SK-N-SH (cell line): ENCODE results near the gene PHOSPHO2. TPM values are rescaled to one million over a fixed set of nuclear protein-coding genes. Genes with fewer than 3 reads are reported as not detected.

Source experiments
- CTCF ChIA-PET: fragments of 300-600, 350-600 bp; formaldehyde crosslinking; extraction: SDS; loops from one replicate; lab custom pipeline; 2021; lab: Yijun Ruan, JAX
- POLR2A ChIA-PET: fragments of 350-600 bp; sonication (Branson Sonifier 250); formaldehyde crosslinking; extraction: SDS; loops from one replicate; lab custom pipeline; 2020; ENCODE audit warnings: antibody characterized with exemption, inconsistent platforms; lab: Yijun Ruan, JAX
- DNase-seq: peaks from one replicate; pipeline ENCODE4 v3.0.0; 2012
- H2AFZ ChIP-seq: fragments of 200-600 bp; sonication (generic); 2 replicates; pipeline ENCODE4 v1.8.1; 2016; ENCODE audit warnings: antibody characterized with exemption, mild to moderate bottlenecking, low read depth
- H3F3A ChIP-seq: fragments of 200-600 bp; sonication (generic); replicated peaks from 2 replicates; pipeline ENCODE3; 2016; ENCODE audit warnings: antibody characterized with exemption, mild to moderate bottlenecking; ENCODE audit not compliant: insufficient read depth
- H3K27ac ChIP-seq, 2 experiments: fragments of 200-500 bp in 1 of 2; fragments of 200-600 bp in 1 of 2; sonication (Bioruptor generic) in 1 of 2; sonication (generic), shearing (Covaris generic) in 1 of 2; 2 replicates each; pipeline versions ENCODE4 v1.5.1 to v1.6.1; 2014 to 2016; ENCODE audit warnings: low read depth in 2 of 2, inconsistent platforms in 1 of 2, low read length in 1 of 2, mild to moderate bottlenecking in 1 of 2, mixed read lengths in 1 of 2
- H3K27me3 ChIP-seq: fragments of 200-600 bp; sonication (generic), shearing (Covaris generic); 2 replicates; pipeline ENCODE4 v1.6.1; 2016; ENCODE audit warnings: mixed run types; ENCODE audit not compliant: insufficient read depth
- H3K36me3 ChIP-seq, 2 experiments: fragments of 200-500 bp in 1 of 2; fragments of 200-600 bp in 1 of 2; sonication (Bioruptor generic) in 1 of 2; sonication (generic) in 1 of 2; replicated peaks in 1 of 2; 2 replicates each; pipeline versions ENCODE3 to v1.5.1; 2014 to 2016; ENCODE audit warnings: low read length in 1 of 2, mild to moderate bottlenecking in 1 of 2; ENCODE audit not compliant: insufficient read depth in 2 of 2, control insufficient read depth in 1 of 2
- H3K4me1 ChIP-seq, 2 experiments: fragments of 200-500 bp in 1 of 2; fragments of 200-600 bp in 1 of 2; sonication (Bioruptor generic) in 1 of 2; sonication (generic), shearing (Covaris generic) in 1 of 2; 2 replicates each; pipeline versions ENCODE4 v1.5.1 to v1.6.1; 2014 to 2016; ENCODE audit warnings: low read depth in 1 of 2, low read length in 1 of 2, mixed run types in 1 of 2; ENCODE audit not compliant: insufficient read depth in 2 of 2, control insufficient read depth in 1 of 2
- H3K4me2 ChIP-seq: fragments of 200-600 bp; sonication (generic), shearing (Covaris generic); 2 replicates; pipeline ENCODE4 v1.6.1; 2017; ENCODE audit warnings: mixed run types
- H3K4me3 ChIP-seq, 2 experiments: fragments of 200-500 bp in 1 of 2; fragments of 200-600 bp in 1 of 2; sonication (Bioruptor generic) in 1 of 2; sonication (generic), shearing (Covaris generic) in 1 of 2; 2 replicates each; pipeline versions ENCODE4 v1.5.1 to v1.8.1; 2014 to 2016; ENCODE audit warnings: low read depth in 2 of 2, inconsistent platforms in 1 of 2, low read length in 1 of 2, mild to moderate bottlenecking in 1 of 2, mixed read lengths in 1 of 2, moderate library complexity in 1 of 2
- H3K79me2 ChIP-seq: fragments of 200-600 bp; sonication (generic); 2 replicates; pipeline ENCODE4 v1.8.1; 2017; ENCODE audit warnings: mild to moderate bottlenecking; ENCODE audit not compliant: insufficient read depth
- H3K9ac ChIP-seq: fragments of 200-600 bp; sonication (generic); 2 replicates; pipeline ENCODE4 v1.6.1; 2017; ENCODE audit warnings: mixed run types
- H3K9me2 ChIP-seq: fragments of 200-600 bp; sonication (generic); 2 replicates; pipeline ENCODE4 v1.6.1; 2017; ENCODE audit warnings: mixed run types
- H3K9me3 ChIP-seq: fragments of 200-600 bp; sonication (generic); 2 replicates; pipeline ENCODE4 v1.6.1; 2017; ENCODE audit warnings: mixed run types, mild to moderate bottlenecking, moderate library complexity
- H4K20me1 ChIP-seq: fragments of 200-600 bp; sonication (generic); 2 replicates; pipeline ENCODE4 v1.6.1; 2017; ENCODE audit warnings: mild to moderate bottlenecking, mixed run types; ENCODE audit not compliant: insufficient read depth
- FOSL2 ChIP-seq: IDR thresholded peaks from 2 replicates; pipeline ENCODE4 v1.4.0; 2012; ENCODE audit warnings: low read depth, mild to moderate bottlenecking, moderate library complexity, borderline replicate concordance
- FOXJ3 ChIP-seq: sonication (generic); formaldehyde crosslinking; IDR thresholded peaks from 2 replicates; pipeline ENCODE4 v1.5.1; 2020; ENCODE audit warnings: mild to moderate bottlenecking, missing genetic modification reagents
- FOXM1 ChIP-seq: IDR thresholded peaks from 2 replicates; pipeline ENCODE4 v1.4.0; 2012; ENCODE audit warnings: low read depth, mild to moderate bottlenecking
- GATA2 ChIP-seq: sonication (generic); formaldehyde crosslinking; IDR thresholded peaks from 2 replicates; pipeline ENCODE4 v1.5.0; 2020; ENCODE audit warnings: mild to moderate bottlenecking, missing genetic modification reagents
- MXI1 ChIP-seq: IDR thresholded peaks from 2 replicates; pipeline ENCODE4 v1.6.1; 2012; ENCODE audit warnings: mild to moderate bottlenecking, low read depth, low read length, improper control_type of control experiment
- POLR2AphosphoS5 ChIP-seq: IDR thresholded peaks from 2 replicates; pipeline ENCODE4 v1.6.1; 2012; ENCODE audit warnings: low read depth, low read length
- RCOR1 ChIP-seq: fragments of 150-350 bp; IDR thresholded peaks from 2 replicates; pipeline ENCODE4 v1.6.1; 2017; ENCODE audit warnings: antibody characterized with exemption, low read length
- SMC3 ChIP-seq: IDR thresholded peaks from 2 replicates; pipeline ENCODE4 v1.6.1; 2012; ENCODE audit warnings: low read depth, low read length, improper control_type of control experiment
- TAF1 ChIP-seq: IDR thresholded peaks from 2 replicates; pipeline ENCODE4 v1.6.1; 2012; ENCODE audit warnings: low read depth, mild to moderate bottlenecking, low read length, moderate library complexity, borderline replicate concordance
- WGBS: methylation state at CpG from one replicate; pipeline ENCODE4 v1.1.6; 2017; ENCODE audit warnings: low lambda C conversion rate; 5-methylcytosine and 5-hydroxymethylcytosine counted together
- polyA plus RNA-seq, 3 experiments: library from polyadenylated mRNA; depleted of rRNA; stranded (reverse); fragments of >200 nt; gene quantifications; 2 replicates each; pipeline ENCODE4 v1.2.3, GENCODE V29; 2012
- TF ChIP-seq, protein P1 (sequence below): fragments of 200-600 bp; sonication (generic); IDR thresholded peaks from 2 replicates; pipeline ENCODE4 v1.6.1; 2017; ENCODE audit warnings: antibody characterized with exemption, mild to moderate bottlenecking, moderate library complexity
- TF ChIP-seq, protein P2 (sequence below): fragments of 150-350 bp; IDR thresholded peaks from 2 replicates; pipeline ENCODE4 v1.6.1; 2016; ENCODE audit warnings: mild to moderate bottlenecking, low read depth, low read length
- TF ChIP-seq, protein P3 (sequence below): IDR thresholded peaks from 2 replicates; pipeline ENCODE4 v1.4.0; 2012; ENCODE audit warnings: low read depth

The PHOSPHO2 gene
- polyA plus RNA-seq, 1 of the 3 experiments (the other 2 are of a cell fraction): 1.1 TPM

DNA sequence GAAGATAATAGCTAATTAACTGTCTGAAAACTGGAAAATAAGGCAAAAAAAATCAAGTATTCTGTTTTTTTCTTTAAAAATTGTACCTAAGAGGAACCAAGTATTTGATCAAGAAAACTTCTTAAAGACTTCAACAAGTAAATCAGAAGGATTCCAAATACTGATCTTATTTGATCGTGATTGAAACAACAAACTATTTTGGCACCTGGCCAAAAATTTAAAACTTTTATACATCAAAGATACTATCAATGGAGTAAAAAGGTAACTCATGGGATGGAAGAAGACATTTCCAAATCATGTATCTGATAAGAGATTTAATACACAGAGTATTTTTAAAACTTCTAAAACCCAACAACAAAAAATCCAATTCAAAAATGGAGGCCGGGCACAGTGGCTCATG, 46.8 kb upstream of the PHOSPHO2 start:
- Histone ChIP-seq H2AFZ (no peak overlapping the region), H3K9me3 (no peaks in the 10 kb centered on the region), H3K27ac (no peak overlapping the region), H3K79me2 (no peaks in the 10 kb centered on the region), H3K4me3 (no peak overlapping the region), H3K4me2 (no peak overlapping the region), H3K27me3 (no peaks in the 10 kb centered on the region), H3F3A (peaks cover 6% of the 10 kb centered on the region), H4K20me1 (no peaks in the 10 kb centered on the region), H3K9me2 (no peaks in the 10 kb centered on the region), H3K9ac (no peak overlapping the region), H3K36me3 (no peaks in the 10 kb centered on the region), H3K4me1 (no peaks in the 10 kb centered on the region)
- POLR2A ChIA-PET: no interaction called here
- TF ChIP-seq, protein P1, sequence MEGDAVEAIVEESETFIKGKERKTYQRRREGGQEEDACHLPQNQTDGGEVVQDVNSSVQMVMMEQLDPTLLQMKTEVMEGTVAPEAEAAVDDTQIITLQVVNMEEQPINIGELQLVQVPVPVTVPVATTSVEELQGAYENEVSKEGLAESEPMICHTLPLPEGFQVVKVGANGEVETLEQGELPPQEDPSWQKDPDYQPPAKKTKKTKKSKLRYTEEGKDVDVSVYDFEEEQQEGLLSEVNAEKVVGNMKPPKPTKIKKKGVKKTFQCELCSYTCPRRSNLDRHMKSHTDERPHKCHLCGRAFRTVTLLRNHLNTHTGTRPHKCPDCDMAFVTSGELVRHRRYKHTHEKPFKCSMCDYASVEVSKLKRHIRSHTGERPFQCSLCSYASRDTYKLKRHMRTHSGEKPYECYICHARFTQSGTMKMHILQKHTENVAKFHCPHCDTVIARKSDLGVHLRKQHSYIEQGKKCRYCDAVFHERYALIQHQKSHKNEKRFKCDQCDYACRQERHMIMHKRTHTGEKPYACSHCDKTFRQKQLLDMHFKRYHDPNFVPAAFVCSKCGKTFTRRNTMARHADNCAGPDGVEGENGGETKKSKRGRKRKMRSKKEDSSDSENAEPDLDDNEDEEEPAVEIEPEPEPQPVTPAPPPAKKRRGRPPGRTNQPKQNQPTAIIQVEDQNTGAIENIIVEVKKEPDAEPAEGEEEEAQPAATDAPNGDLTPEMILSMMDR: no peak
- no peak for TF ChIP-seq MXI1
- CTCF ChIA-PET: no interaction called here
- DNase-seq: no peak
- WGBS: 92% methylated on average over 2 of the region's 2 CpGs

DNA sequence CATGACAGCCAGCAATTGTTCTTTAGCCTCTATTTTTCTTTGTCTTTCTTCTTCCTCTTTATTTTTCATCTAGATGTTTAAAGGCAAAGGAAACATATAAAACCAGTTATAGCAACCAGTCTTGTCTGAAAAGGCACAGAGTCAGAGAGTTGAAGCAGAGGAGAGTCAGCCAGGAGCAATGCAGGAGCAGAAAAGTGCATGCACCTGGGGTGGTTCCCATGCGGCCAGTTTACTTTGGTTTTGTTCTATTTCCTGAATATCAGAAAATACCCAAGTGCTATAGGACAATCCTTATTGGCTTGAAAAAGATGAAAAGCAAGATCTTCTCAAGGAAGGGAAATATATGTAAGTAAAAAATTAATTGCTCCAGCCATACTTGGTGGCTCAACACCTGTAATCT, 45.0 kb upstream of the PHOSPHO2 start:
- Histone ChIP-seq H3F3A (peaks cover under 1% of the 10 kb centered on the region), H3K9me2 (no peaks in the 10 kb centered on the region), H4K20me1 (no peaks in the 10 kb centered on the region), H3K27ac (no peak overlapping the region), H3K79me2 (no peaks in the 10 kb centered on the region), H3K9ac (no peak overlapping the region), H3K27me3 (no peaks in the 10 kb centered on the region), H3K9me3 (no peaks in the 10 kb centered on the region), H3K4me1 (no peaks in the 10 kb centered on the region), H2AFZ (no peak overlapping the region), H3K4me3 (no peak overlapping the region), H3K4me2 (no peak overlapping the region), H3K36me3 (no peaks in the 10 kb centered on the region)
- POLR2A ChIA-PET: no interaction called here
- TF ChIP-seq, protein P2, sequence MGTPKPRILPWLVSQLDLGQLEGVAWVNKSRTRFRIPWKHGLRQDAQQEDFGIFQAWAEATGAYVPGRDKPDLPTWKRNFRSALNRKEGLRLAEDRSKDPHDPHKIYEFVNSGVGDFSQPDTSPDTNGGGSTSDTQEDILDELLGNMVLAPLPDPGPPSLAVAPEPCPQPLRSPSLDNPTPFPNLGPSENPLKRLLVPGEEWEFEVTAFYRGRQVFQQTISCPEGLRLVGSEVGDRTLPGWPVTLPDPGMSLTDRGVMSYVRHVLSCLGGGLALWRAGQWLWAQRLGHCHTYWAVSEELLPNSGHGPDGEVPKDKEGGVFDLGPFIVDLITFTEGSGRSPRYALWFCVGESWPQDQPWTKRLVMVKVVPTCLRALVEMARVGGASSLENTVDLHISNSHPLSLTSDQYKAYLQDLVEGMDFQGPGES: no peak
- TF ChIP-seq FOXM1 (no peak), GATA2 (CRISPR knock-in tag) (no peak), FOSL2 (no peak), MXI1 (no peak), SMC3 (no peak), TAF1 (no peak), POLR2AphosphoS5 (no peak), FOXJ3 (CRISPR knock-in tag) (no peak), RCOR1 (no peak)
- TF ChIP-seq, protein P3, sequence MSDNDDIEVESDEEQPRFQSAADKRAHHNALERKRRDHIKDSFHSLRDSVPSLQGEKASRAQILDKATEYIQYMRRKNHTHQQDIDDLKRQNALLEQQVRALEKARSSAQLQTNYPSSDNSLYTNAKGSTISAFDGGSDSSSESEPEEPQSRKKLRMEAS: no peak
- CTCF ChIA-PET: no interaction called here
- DNase-seq: no peak
- WGBS: 96% methylated on average over 1 of the region's 1 CpG
